ENCODE data around the gene PAQR3. TPM values are rescaled to one million over a fixed set of nuclear protein-coding genes. Genes with fewer than 3 reads are reported as not detected.

Gene PAQR3
- total and polyA plus RNA-seq, 3 experiments from 2014 or later = 7.4 to 11.8 (median 11.1) TPM

DNA sequence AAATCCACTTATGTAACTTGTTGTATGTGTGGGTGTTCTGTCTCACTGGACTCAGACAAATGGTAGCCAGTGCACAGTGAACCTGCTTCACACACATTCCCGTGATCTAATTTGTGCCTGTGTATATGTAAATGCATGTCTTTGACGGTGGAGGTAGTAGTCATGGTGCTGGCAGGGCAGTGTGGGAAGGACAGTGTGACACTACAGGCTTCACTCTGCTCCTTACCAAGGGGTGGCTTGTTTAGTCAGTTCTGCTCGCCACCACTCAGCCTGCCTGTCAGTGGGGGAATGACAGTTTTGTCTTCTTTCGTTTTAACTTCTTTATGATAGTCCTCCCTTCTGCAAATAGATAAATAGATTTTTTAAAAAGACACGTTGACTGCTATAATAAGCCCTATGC is 17.7 kb upstream of the PAQR3 start:
- CTCF ChIA-PET = no interaction called here
- peaks cover 0 to 4% (median 0%) of the 10 kb centered on the region in 3 donors for H3K36me3 Mint-ChIP-seq
- H3K27ac Mint-ChIP-seq = no peak overlapping the region
- H3K4me1 Mint-ChIP-seq = peaks cover 0 to 4% (median 0%) of the 10 kb centered on the region in 3 donors
- Histone ChIP-seq H3K9me3 (ENCODE audit: low read length) (no peaks in the 10 kb centered on the region), H3K27me3 (ENCODE audit: insufficient read depth, low read length, poor library complexity, severe bottlenecking) (no peaks in the 10 kb centered on the region), H3K4me1 (ENCODE audit: insufficient read depth, low read length) (no peaks in the 10 kb centered on the region), H3K4me3 (ENCODE audit: low read length) (no peak overlapping the region), H3K27ac (ENCODE audit: low read depth, low read length) (no peak overlapping the region), H3K36me3 (ENCODE audit: insufficient read depth, low read length) (no peaks in the 10 kb centered on the region)
- POLR2A ChIA-PET = no interaction called here
- H3K4me3 Mint-ChIP-seq = no peak overlapping the region
- peaks cover 5 to 17% of the 10 kb centered on the region in 2 donors for H3K27me3 Mint-ChIP-seq
- no peak for DNase-seq
- no peaks in the 10 kb centered on the region for H3K9me3 Mint-ChIP-seq

DNA sequence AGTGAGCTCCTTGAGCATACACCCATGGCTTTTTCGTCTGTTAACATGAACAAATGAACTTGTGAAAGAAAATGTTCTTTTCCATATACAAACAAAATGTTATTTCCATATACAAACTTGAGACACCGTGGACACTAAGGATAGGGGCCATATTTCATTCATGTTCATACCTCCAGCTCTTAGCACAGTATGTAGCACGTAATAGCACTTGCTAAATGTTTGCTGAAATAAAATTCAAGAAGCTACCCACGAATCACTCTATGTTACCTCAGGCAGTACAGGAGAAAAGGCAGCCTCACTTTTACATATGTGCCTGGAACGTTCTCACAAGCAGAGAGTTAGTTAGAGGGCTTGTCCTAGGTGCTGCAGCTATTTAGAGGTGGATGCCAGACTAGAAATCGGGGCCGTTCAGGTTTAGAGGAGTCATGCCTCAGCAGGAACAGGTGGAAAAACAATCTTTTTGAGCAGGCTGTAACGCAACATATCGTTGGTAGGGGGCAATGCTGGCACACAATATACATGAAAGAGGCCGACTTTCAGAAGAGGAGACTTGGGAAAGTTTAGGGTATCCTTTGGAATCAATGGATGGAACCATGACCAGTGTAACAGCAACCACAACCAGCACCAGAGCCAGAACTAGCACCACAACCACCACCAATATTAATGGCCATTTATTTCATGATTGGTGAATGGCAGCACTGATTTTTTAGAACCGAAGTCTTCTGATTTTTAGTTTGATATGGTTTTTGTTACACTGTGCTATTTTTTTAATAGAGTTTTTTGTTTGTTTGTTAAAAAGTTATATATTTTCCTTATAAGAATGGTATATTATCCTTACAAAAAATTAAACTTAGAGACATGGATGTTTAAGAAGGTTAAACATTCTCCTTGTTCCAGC is 14.8 kb upstream of the PAQR3 start:
- Histone ChIP-seq H3K27me3 (ENCODE audit: insufficient read depth, low read length, poor library complexity, severe bottlenecking) (peaks cover 1% of the 10 kb centered on the region), H3K9me3 (ENCODE audit: low read length) (no peaks in the 10 kb centered on the region), H3K36me3 (ENCODE audit: insufficient read depth, low read length) (no peaks in the 10 kb centered on the region), H3K27ac (ENCODE audit: low read depth, low read length) (no peak overlapping the region), H3K4me1 (ENCODE audit: insufficient read depth, low read length) (no peaks in the 10 kb centered on the region), H3K4me3 (ENCODE audit: low read length) (no peak overlapping the region)
- CTCF ChIA-PET = interaction anchor here (3.1 kb wide), 1 partner anchor 15 kb away, joined by 22 read pairs; the partner anchor contains the start of gene PAQR3
- POLR2A ChIA-PET = no interaction called here
- Mint-ChIP-seq H3K4me1 (peaks cover 0 to 4% (median 0%) of the 10 kb centered on the region in 3 donors), H3K27ac (no peak overlapping the region), H3K36me3 (peaks cover 0 to 4% (median 0%) of the 10 kb centered on the region in 3 donors), H3K4me3 (no peak overlapping the region), H3K27me3 (peaks cover 8 to 34% of the 10 kb centered on the region in 2 donors), H3K9me3 (no peaks in the 10 kb centered on the region)
- no peak for DNase-seq

DNA sequence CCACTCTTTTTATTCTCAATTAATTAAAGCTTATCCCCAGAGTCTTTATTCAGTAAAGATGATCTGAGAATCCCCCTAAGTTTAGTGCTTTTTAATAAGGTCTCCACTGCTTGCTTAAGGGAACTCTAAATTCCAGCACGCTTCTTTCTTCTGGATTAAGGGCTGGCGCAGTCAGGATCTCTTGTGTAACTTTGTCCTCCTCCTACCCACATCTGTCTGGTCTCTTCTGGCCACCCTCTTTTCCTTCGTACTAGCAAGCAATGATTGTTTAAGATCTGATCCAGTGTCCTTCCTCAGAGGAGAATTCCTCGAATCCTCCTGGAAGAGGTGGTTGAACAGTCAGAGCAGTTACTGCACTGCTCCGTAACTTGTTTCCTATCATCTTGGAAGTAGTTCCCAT is 14.0 kb upstream of the PAQR3 start:
- H3K36me3 ChIP-seq (ENCODE audit: insufficient read depth, low read length) = no peaks in the 10 kb centered on the region
- no peak overlapping the region for H3K27ac ChIP-seq (ENCODE audit: low read depth, low read length)
- H3K4me3 Mint-ChIP-seq = no peak overlapping the region
- no peaks in the 10 kb centered on the region for H3K9me3 ChIP-seq (ENCODE audit: low read length)
- H3K4me3 ChIP-seq (ENCODE audit: low read length) = no peak overlapping the region
- ChIA-PET POLR2A (no interaction called here), CTCF (interaction anchor here (0.8 to 3.1 kb wide), 4 partner anchors 11 to 21 kb away, joined by 3 to 22 read pairs (median 6); partner anchors contain the start of gene PAQR3)
- DNase-seq = no peak
- peaks cover 12 to 35% of the 10 kb centered on the region in 2 donors for H3K27me3 Mint-ChIP-seq
- H3K9me3 Mint-ChIP-seq = no peaks in the 10 kb centered on the region
- H3K4me1 Mint-ChIP-seq = peaks cover 0 to 4% (median 0%) of the 10 kb centered on the region in 3 donors
- peaks cover 5% of the 10 kb centered on the region for H3K27me3 ChIP-seq (ENCODE audit: insufficient read depth, low read length, poor library complexity, severe bottlenecking)
- no peak overlapping the region for H3K27ac Mint-ChIP-seq
- H3K4me1 ChIP-seq (ENCODE audit: insufficient read depth, low read length) = no peaks in the 10 kb centered on the region
- H3K36me3 Mint-ChIP-seq = peaks cover 0 to 3% (median 0%) of the 10 kb centered on the region in 3 donors

DNA sequence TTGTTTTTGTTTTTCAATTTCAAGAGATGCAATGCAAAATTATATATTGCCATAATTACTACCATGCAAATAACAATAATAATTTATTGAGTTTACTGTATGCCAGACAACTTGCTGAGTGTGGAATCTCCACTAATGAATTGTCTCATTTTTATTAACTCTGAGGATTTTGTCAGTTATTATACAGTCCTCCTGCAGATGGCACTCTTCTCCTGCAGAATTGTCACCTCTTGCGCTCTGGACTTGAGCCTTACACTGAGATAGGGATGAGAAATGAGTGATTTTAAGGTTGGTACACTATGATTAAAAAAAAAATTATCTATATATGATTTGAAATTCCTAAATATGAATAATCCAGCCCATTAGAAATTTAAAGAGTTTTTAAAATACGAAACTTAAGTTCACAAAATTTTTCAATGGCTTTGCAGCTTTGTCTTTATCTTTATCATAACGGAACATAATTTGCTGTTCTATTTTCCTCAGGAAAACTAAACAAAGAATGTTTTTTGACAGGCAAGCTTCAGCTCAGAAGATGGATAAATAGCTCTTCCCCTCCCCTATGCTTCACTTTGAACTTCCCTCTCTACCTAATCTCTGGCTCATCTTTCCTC is 12.7 kb upstream of the PAQR3 start:
- CTCF ChIA-PET = interaction anchor here (1.4 to 3.1 kb wide), 4 partner anchors 10 to 1264 kb away, joined by 5 to 22 read pairs (median 6); partner anchors contain the start of gene PAQR3
- Histone ChIP-seq H3K9me3 (ENCODE audit: low read length) (no peaks in the 10 kb centered on the region), H3K36me3 (ENCODE audit: insufficient read depth, low read length) (no peaks in the 10 kb centered on the region), H3K4me3 (ENCODE audit: low read length) (no peak overlapping the region), H3K27me3 (ENCODE audit: insufficient read depth, low read length, poor library complexity, severe bottlenecking) (peaks cover 10% of the 10 kb centered on the region), H3K4me1 (ENCODE audit: insufficient read depth, low read length) (no peaks in the 10 kb centered on the region), H3K27ac (ENCODE audit: low read depth, low read length) (no peak overlapping the region)
- Mint-ChIP-seq H3K27me3 (peaks cover 11 to 43% of the 10 kb centered on the region in 2 donors), H3K36me3 (peaks cover 0 to 1% (median 0%) of the 10 kb centered on the region in 3 donors), H3K9me3 (no peaks in the 10 kb centered on the region), H3K4me3 (no peak overlapping the region), H3K27ac (no peak overlapping the region), H3K4me1 (peaks cover 0 to 4% (median 0%) of the 10 kb centered on the region in 3 donors)
- POLR2A ChIA-PET = no interaction called here
- DNase-seq = peak in 3 of 5 donors; percentile 26 to 52 (median 34)

DNA sequence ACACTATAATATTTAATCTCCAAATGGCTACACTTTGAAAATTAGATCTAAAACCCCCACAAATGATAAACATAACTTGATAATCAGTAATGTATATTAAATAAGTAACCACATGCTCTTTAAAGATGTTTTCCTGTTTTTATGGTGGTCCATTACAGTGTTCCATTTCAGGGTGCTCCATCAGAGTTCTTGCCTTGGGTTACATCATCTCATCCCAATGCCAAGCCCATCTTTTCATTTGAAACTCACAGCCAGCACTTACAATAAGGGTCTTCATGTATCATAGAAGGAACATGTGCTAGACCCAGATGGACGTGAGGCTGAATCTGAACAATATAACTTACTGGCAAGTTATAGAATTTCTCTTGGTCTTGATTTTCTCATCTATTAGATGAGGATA is 10.5 kb upstream of the PAQR3 start:
- Mint-ChIP-seq H3K27me3 (peaks cover 21 to 63% of the 10 kb centered on the region in 2 donors), H3K36me3 (no peaks in the 10 kb centered on the region), H3K4me1 (peaks cover 0 to 4% (median 0%) of the 10 kb centered on the region in 3 donors), H3K9me3 (no peaks in the 10 kb centered on the region), H3K4me3 (no peak overlapping the region), H3K27ac (no peak overlapping the region)
- H3K4me3 ChIP-seq (ENCODE audit: low read length) = no peak overlapping the region
- H3K27ac ChIP-seq (ENCODE audit: low read depth, low read length) = no peak overlapping the region
- H3K27me3 ChIP-seq (ENCODE audit: insufficient read depth, low read length, poor library complexity, severe bottlenecking) = peaks cover 10% of the 10 kb centered on the region
- H3K9me3 ChIP-seq (ENCODE audit: low read length) = no peaks in the 10 kb centered on the region
- no peak for DNase-seq
- H3K36me3 ChIP-seq (ENCODE audit: insufficient read depth, low read length) = no peaks in the 10 kb centered on the region
- H3K4me1 ChIP-seq (ENCODE audit: insufficient read depth, low read length) = no peaks in the 10 kb centered on the region
- CTCF ChIA-PET = no interaction called here
- POLR2A ChIA-PET = no interaction called here

DNA sequence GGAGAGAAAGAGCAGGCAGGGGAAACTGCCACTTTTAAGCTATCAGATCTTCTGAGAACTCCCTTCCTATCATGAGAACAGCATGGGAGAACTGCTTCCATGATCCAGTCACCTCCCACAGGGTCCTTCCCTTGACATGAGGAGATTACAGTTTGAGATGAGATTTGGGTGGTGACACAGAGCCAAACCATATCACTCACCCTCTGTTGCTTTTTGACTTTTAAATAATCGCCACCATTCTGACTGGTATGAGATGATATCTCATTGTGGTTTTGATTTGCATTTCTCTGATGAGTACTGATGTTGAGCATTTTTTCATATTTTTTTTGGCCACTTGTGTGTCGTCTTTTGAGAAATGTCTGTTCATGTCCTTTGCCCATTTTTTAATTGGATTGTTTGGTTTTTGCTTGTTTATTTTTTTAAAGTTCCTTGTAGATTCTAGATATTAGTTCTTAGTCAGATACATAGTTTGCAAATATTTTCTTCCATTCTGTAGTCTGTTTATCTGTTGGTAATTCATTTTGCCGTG is 6.5 kb upstream of the PAQR3 start:
- H3K4me3 Mint-ChIP-seq = no peak overlapping the region
- DNase-seq = no peak

DNA sequence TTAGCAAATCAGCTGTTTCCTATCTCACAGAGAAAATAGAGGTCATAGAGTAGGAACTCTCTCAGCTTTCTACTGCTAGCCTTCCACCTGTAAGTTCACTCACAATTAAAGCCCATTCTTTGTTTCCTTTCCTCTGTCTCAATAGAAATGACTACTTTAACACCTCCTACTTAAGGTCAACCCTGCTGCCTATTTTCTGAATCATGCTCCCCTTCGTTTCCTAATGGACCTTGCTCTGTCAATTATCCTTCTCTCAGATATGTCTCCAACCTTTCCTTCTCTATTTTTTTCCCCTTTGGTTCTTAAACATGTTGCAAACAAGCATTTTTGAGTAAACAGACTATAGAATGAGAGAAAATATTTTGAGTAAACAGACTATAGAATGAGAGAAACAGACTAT is 5.1 kb upstream of the PAQR3 start:
- Histone ChIP-seq H3K9me3 (ENCODE audit: low read length) (no peaks in the 10 kb centered on the region), H3K27ac (ENCODE audit: low read depth, low read length) (no peak overlapping the region), H3K27me3 (ENCODE audit: insufficient read depth, low read length, poor library complexity, severe bottlenecking) (peaks cover 10% of the 10 kb centered on the region), H3K4me1 (ENCODE audit: insufficient read depth, low read length) (peaks cover 9% of the 10 kb centered on the region), H3K4me3 (ENCODE audit: low read length) (no peak overlapping the region), H3K36me3 (ENCODE audit: insufficient read depth, low read length) (no peaks in the 10 kb centered on the region)
- Mint-ChIP-seq H3K36me3 (no peaks in the 10 kb centered on the region), H3K9me3 (no peaks in the 10 kb centered on the region), H3K4me1 (peaks cover 7% of the 10 kb centered on the region in 3 donors), H3K27me3 (peaks cover 21 to 52% of the 10 kb centered on the region in 2 donors), H3K4me3 (no peak overlapping the region), H3K27ac (no peak overlapping the region)
- DNase-seq = no peak
- POLR2A ChIA-PET = no interaction called here
- CTCF ChIA-PET = no interaction called here

More for the DNA sequence above, 6.5 kb upstream of the PAQR3 start:
- H3K4me1 Mint-ChIP-seq = no peaks in the 10 kb centered on the region
- H3K27me3 Mint-ChIP-seq = peaks cover 21 to 61% of the 10 kb centered on the region in 2 donors
- Histone ChIP-seq H3K36me3 (ENCODE audit: insufficient read depth, low read length) (no peaks in the 10 kb centered on the region), H3K27ac (ENCODE audit: low read depth, low read length) (no peak overlapping the region), H3K9me3 (ENCODE audit: low read length) (no peaks in the 10 kb centered on the region), H3K4me1 (ENCODE audit: insufficient read depth, low read length) (no peaks in the 10 kb centered on the region), H3K4me3 (ENCODE audit: low read length) (no peak overlapping the region), H3K27me3 (ENCODE audit: insufficient read depth, low read length, poor library complexity, severe bottlenecking) (peaks cover 10% of the 10 kb centered on the region)
- H3K27ac Mint-ChIP-seq = no peak overlapping the region
- no peaks in the 10 kb centered on the region for H3K36me3 Mint-ChIP-seq
- ChIA-PET CTCF (no interaction called here), POLR2A (no interaction called here)
- no peaks in the 10 kb centered on the region for H3K9me3 Mint-ChIP-seq

DNA sequence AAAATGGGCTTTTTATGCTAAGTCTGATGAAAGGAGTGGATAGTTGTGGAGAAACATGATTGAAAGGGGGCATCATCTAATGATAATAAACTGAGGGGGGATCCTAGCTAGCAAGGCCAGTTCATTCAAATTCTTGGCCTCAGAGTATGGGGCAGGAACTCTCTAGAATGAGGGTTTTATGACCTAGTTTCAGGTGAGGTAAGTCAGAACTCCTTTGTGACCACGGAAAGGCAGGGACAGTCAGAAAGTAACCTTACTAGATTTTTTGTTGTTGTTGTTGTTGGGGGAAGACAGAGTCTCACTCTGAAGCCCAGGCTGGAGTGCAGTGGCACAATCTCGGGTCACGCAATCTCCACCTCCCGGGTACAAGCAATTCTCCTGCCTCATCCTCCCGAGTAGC is 1.5 kb upstream of the PAQR3 start:
- DNase-seq = no peak
- peaks cover 7 to 20% of the 10 kb centered on the region in 2 donors for H3K27me3 Mint-ChIP-seq
- H3K27me3 ChIP-seq (ENCODE audit: insufficient read depth, low read length, poor library complexity, severe bottlenecking) = no peaks in the 10 kb centered on the region
- no peaks in the 10 kb centered on the region for H3K36me3 ChIP-seq (ENCODE audit: insufficient read depth, low read length)
- H3K9me3 ChIP-seq (ENCODE audit: low read length) = no peaks in the 10 kb centered on the region
- no peak overlapping the region for H3K4me3 ChIP-seq (ENCODE audit: low read length)
- H3K4me1 ChIP-seq (ENCODE audit: insufficient read depth, low read length) = peaks cover 30% of the 10 kb centered on the region
- no peaks in the 10 kb centered on the region for H3K9me3 Mint-ChIP-seq
- peaks cover 0 to 4% (median 2%) of the 10 kb centered on the region in 3 donors for H3K36me3 Mint-ChIP-seq
- ChIA-PET CTCF (no interaction called here), POLR2A (no interaction called here)
- H3K27ac Mint-ChIP-seq = no peak overlapping the region
- no peak overlapping the region for H3K27ac ChIP-seq (ENCODE audit: low read depth, low read length)
- H3K4me1 Mint-ChIP-seq = peaks cover 27 to 38% (median 33%) of the 10 kb centered on the region in 3 donors
- H3K4me3 Mint-ChIP-seq = no peak overlapping the region
